Endometrial microvascular endothelial cells (primary cell): ENCODE results near the gene ERF. TPM values are rescaled to one million over a fixed set of nuclear protein-coding genes. Genes with fewer than 3 reads are reported as not detected.

Experiments
- in situ Hi-C: cut with HindIII; loops from 2 replicates; pipeline ENCODE4 v1.10.0; 2017; ENCODE audit warnings: low sequenced_read_pairs, low pct_unique_long_range_greater_than_20kb; ENCODE audit errors: inconsistent ontology term
- total RNA-seq: library from RNA; depleted of rRNA; stranded (reverse); fragments of >200 nt; gene quantifications from one replicate; pipeline ENCODE4 v1.2.3, GENCODE V29; 2015; ENCODE audit errors: inconsistent ontology term

Gene ERF
- total RNA-seq, 1 donor from 2014 or later: 53.4 TPM

DNA sequence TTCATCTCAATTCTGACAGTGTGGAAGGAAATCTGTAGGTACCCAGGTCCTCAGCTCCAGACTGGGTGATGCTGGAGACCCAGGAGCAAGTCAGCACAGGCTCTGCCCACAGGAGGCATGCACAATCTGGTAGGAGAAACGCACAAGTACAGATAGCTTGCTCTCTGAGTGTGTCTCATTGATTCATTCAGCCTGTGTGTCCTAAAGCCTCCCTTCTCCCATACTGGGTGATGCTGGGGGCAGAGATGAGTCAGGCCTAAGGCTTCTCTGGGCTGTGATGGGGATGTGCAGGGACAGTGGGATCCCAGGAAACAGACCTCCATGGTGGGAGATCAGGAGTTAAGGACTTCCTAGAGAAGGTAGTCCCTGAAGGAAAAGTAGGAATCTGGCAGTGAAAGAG lies 28.0 kb downstream of the ERF start:
- in situ Hi-C loops: no loop called here

GRCh38 chr19:42225718-42226292 lies 29.1 kb downstream of the ERF start:
- in situ Hi-C loops: no loop called here

DNA sequence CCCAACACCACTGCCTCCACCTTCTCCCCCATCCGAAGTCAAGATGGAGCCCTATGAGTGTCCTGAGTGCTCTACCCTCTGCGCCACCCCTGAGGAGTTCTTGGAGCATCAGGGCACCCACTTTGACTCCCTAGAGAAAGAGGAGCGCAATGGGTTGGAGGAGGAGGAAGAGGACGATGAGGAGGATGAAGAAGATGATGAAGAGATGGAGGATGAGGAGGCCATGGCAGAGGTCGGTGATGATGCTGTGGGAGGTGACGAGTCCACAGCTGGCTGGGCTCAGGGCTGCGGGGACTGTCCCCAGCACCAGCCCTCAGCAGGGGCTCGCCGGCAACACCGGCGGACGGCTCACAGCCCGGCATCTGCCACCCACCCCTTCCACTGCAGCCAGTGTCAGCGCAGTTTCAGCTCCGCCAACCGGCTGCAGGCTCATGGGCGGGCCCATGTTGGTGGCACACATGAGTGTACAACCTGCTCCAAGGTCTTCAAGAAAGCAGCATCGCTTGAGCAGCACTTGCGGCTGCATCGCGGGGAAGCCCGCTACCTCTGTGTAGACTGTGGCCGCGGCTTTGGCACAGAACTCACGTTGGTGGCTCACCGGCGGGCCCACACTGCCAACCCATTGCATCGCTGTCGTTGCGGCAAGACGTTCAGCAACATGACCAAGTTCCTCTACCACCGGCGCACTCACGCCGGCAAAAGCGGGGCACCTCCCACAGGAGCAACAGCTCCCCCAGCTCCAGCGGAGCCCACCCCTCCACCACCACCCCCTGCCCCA lies 29.8 kb downstream of the ERF start:
- in situ Hi-C loops: no loop called here

- in situ Hi-C loops: no loop called here
Observed at GRCh38 chr19:42220751-42221097, 34.2 kb downstream of the ERF start.

DNA sequence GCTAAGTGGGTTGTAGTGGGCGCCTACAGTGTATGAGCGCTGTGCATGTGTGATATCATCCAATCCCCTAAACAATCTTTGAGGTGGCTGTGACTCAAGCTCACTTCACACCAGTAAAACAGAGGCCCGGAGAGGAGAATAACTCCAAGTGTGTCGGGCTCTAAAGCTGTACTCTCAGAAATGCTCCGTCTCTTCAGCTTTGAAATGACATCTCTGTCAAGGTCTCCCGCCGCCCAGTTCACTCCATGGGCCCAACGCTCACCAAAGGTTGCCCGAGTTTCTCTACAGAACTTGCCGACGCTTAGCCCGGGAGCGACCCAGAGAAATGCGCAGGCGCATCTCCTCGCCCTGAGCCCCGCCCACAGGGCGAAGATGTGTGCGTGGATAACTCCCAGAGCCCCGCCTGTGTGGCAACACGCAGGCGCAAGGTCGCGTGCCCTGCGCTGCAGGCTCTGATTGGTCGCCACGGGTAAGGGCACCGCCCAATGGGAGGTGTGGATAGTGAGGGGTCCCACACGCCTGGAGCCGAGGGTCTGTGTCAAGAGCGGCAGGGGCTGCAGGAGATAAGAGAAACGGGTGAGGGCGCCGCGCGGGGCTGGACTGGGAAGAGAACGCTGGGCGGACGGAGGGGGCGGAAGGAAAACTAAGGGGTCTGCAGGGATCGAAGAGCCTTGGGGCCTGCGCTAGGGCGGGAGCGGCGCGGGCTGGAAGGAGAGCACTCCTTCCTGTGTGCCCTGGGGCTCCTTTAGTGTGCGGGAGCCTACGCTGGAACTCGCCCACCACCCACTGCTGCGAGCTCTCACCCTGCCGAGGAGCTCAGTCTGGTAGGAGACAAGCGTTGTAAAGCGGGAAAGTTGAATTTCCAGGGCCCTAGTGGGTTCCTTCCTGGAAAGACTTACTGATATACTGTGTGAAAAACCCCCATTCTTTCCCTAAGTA lies 34.8 kb downstream of the ERF start, which contains the start of gene ZNF526:
ZNF526 (plus strand) TSS at position 501 of the 939 bp plus-strand sequence. CDS start 4,092 bp downstream, outside the sequence.
- in situ Hi-C loops: no loop called here

DNA sequence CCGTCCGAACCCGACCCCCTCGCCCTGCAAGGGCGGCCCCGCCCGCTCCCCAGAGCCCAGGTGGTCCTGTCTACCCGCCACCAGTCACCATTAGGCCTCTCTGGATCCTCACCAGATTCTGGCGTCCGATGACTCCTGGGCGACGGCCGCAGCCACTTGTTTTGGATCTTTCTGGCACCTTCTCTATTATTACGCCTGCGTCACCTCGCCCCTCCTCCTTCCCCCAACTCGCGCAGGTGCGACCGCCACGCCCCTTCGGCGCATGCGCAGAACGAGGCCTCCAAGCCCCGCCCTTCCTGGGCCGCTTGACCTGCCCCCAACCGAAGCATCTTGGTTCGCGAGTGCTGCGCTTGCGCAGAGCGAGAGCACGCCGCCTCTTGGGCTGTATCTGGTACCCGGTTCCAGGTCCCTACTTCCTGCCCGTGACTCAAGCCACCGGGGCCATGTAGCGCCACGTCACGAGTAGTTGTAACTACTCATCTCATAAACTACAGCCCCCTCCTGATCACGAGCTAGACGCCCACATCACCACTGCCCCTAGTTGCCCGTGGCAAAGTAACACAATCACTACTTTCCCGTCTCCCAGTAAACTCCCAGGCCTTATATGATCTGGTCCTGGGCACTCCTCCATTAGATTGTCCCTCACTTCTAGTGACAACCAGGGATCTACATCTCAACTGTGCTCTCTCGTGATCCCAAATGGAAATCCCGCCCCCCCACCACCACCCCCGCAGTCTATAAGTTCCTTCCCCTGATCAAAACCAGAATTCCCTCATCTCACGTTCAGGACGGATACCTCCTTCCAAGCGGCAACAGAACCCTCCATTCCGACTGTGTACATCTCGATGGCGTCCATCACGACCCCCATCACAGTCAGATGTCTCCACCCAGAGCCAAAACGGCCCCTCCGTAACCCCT lies 37.1 kb downstream of the ERF start, which contains the start of gene DEDD2:
DEDD2 (minus strand) TSS at position 158 of the 918 bp plus-strand sequence. CDS start 670 bp downstream, outside the sequence.
- in situ Hi-C loops: no loop called here

DNA sequence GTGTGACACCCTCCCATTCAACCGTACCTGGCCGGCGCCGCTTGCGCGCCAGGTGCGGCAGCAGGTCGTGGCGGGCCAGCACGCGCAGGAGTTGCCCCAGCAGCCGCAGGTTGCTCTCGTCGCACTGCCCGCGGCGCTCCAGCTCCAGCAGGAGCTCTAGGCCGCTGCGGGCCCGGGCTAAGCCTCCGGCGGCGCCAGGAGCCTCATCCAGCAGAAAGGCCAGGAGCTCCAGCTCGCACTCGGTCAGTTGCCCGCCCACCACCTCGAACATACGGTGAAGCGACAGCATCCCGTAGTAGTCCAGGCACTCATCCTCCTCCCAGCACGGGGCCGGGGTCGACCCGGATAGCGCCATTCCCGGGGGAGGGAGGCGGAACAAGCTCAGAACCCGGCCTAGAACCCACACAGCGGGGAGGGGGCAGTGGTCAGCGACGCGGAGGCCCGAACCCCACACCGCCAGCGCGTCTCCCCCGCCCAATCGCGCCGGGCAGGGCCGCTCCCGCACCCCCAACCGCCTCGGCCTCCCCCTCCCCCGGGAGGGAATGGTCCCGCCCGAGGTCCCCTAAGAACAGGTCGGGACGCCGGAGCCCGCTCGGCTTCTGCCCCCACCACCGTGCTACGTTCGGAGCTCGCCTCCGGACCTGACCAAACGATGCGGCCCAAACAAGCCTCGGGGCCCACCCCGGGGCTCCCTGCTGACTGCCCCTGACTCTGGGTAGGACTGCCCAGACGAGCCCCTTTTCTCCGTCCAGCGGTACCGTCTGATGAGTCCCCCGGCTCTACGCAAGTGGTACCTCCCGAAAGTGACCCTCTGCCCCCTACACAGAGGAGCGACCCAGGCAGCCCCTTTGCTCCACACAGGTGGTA lies 38.0 kb downstream of the ERF start:
- in situ Hi-C loops: no loop called here

GRCh38 chr19:42214810-42215485 lies 40.0 kb downstream of the ERF start:
- in situ Hi-C loops: no loop called here

DNA sequence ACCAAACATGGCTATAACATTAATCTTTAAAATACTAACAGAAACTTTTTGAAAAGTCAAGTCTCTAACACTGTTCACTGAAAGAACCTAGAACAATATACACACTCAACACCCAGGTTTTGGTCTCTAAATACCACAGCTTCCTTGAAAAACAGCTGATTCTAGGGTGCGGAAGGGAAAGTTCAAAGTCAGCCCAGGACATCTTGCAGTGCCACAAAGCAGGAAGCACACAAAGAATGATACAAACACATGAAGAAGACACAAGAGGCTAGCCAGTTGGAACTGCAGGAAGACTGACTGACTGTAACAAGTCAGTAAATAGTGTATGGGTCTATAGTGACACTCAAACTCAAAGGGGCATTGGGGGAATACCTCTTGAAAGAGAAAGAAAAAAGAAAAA lies 42.0 kb downstream of the ERF start:
- in situ Hi-C loops: no loop called here

GRCh38 chr19:42208612-42209011 lies 46.3 kb downstream of the ERF start:
- in situ Hi-C loops: no loop called here

GRCh38 chr19:42207767-42208271 lies 47.1 kb downstream of the ERF start:
- in situ Hi-C loops: no loop called here

GRCh38 chr19:42206871-42207755 lies 47.8 kb downstream of the ERF start:
- in situ Hi-C loops: no loop called here

DNA sequence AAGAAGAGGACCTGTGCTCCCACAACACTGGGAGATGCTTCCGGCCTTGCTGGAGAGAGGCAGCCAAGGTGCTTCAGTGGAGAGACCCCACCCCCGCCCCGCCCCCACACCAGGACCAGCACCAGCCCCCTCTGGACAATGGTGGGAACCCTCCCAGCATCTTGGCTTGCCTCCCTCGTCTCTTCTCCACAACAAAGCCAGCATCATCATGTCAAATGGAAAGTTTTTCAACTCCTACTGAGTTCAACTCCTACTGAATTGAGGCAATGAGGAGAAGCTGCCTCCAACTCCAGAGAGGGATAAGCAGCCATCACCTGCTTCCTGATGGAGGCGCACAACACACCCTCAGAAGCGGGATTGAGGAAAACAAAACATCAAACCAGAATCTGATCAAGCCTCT lies 50.3 kb downstream of the ERF start:
- in situ Hi-C loops: no loop called here

DNA sequence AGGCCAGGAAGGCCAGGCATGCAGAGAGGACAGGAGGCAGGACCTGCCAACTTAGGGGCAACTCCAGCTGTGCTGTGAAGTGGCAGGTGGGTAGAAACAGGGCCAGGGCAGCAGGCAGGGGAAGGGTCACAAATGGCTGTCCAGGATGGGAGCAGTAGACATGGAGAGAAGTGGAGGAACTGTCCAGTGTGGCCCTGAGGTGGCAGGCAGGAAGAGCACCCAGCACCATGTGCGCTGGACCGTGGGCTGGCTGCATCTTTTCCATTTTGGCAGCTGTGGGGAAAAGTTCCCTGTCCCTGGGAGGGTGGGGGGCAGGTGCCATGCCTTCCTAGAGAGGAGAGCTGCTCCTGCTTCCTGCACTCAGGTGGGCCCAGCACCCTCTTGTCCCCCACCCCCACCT lies 51.2 kb downstream of the ERF start:
- in situ Hi-C loops: no loop called here

DNA sequence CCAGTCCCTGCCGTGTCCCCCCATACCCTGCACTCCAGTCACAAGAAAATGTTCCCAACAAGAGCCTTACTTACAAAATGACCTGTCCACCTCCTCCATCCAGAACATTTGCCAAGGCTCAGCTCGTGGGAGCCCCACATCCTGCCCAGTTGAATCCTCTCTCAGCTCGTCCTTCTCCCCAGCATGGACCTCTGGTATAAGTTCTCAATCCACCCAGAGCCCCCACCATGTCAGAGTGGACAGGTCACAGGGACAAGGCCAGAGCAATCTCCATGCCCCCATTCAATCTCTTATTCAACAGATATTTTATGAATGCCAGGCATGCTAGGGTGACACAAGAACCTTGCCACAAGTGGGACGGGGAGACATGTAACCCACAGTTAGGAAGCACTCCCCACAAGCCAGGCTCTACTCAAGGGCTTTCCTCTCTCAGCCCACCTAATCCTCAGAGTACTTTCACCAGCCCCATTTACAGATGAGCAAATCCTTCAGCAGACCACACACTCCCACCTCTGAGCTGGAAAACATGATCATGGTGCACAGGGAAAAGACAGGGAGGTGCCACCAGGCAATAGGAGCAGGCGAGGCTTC lies 52.5 kb downstream of the ERF start:
- in situ Hi-C loops: no loop called here
